CD4-positive, alpha-beta T cell (primary cell): ENCODE measurements around the gene UCHL1. TPM values are rescaled to one million over a fixed set of nuclear protein-coding genes. Genes with fewer than 3 reads are reported as not detected.

Experiments
- ATAC-seq: fragments of 200-7000 bp; cut with Tn5 transposase; one replicate; pipeline ENCODE4 v1.10.0; 2022; ENCODE audit warnings: mild to moderate bottlenecking; ENCODE audit not compliant: poor library complexity
- CTCF ChIA-PET: fragments of 350-600 bp; sonication (Branson Sonifier 250); formaldehyde crosslinking; loops from one replicate; lab custom pipeline; 2021; ENCODE audit warnings: antibody characterized with exemption, inconsistent platforms; lab: Charles Lee
- POLR2A ChIA-PET: fragments of 350-600 bp; sonication (Branson Sonifier 250); formaldehyde crosslinking; loops from one replicate; lab custom pipeline; 2021; ENCODE audit warnings: antibody characterized with exemption, inconsistent platforms; lab: Charles Lee
- DNase-seq, 14 experiments: peaks; one replicate each; pipeline ENCODE4 v3.0.0-alpha.2; 2013 to 2020; ENCODE audit warnings: mixed read lengths in 2 of 14
- H3K27ac ChIP-seq, 2 donors: one replicate each; pipeline versions ENCODE4 v1.5.1 to v1.7.0; 2013; ENCODE audit warnings: low read length in 2 of 2, low read depth in 1 of 2, mild to moderate bottlenecking in 1 of 2
- H3K27me3 ChIP-seq, 2 experiments: 1 replicate in 1 of 2; 2 replicates in 1 of 2; pipeline versions ENCODE4 v1.6.1 to v1.7.0; 2013; ENCODE audit warnings: low read length in 2 of 2, control low read depth in 1 of 2, mild to moderate bottlenecking in 1 of 2, moderate library complexity in 1 of 2; ENCODE audit not compliant: insufficient read depth in 2 of 2, control insufficient read depth in 1 of 2
- H3K36me3 ChIP-seq: one replicate; pipeline ENCODE4 v1.6.1; 2013; ENCODE audit warnings: low read length, control low read depth; ENCODE audit not compliant: insufficient read depth
- H3K4me1 ChIP-seq: one replicate; pipeline ENCODE4 v1.6.1; 2013; ENCODE audit warnings: low read length, control low read depth; ENCODE audit not compliant: insufficient read depth
- H3K4me3 ChIP-seq: one replicate; pipeline ENCODE4 v1.5.1; 2013; ENCODE audit warnings: mild to moderate bottlenecking, low read length, moderate library complexity
- H3K9me3 ChIP-seq, 2 experiments: 1 replicate in 1 of 2; 2 replicates in 1 of 2; pipeline versions ENCODE4 v1.6.1 to v1.7.0; 2013; ENCODE audit warnings: low read length in 2 of 2, mild to moderate bottlenecking in 2 of 2, control low read depth in 1 of 2, moderate library complexity in 1 of 2; ENCODE audit not compliant: control insufficient read depth in 1 of 2, insufficient read depth in 1 of 2
- H3K27ac Mint-ChIP-seq: one replicate; pipeline ENCODE4 v1.8.0; 2020; ENCODE audit warnings: mixed read lengths
- H3K27me3 Mint-ChIP-seq: one replicate; pipeline ENCODE4 v1.8.0; 2021; ENCODE audit warnings: mixed read lengths
- H3K36me3 Mint-ChIP-seq: one replicate; pipeline ENCODE4 v1.8.0; 2021; ENCODE audit warnings: low read depth, mixed read lengths
- H3K4me1 Mint-ChIP-seq: one replicate; pipeline ENCODE4 v1.8.0; 2021; ENCODE audit warnings: low read depth, mixed read lengths
- H3K4me3 Mint-ChIP-seq: one replicate; pipeline ENCODE4 v1.8.0; 2020; ENCODE audit warnings: mild to moderate bottlenecking, mixed read lengths
- H3K9me3 Mint-ChIP-seq: one replicate; pipeline ENCODE4 v1.8.0; 2020; ENCODE audit warnings: mixed read lengths
- CTCF ChIP-seq: fragments of 200-600 bp; IDR thresholded peaks from one replicate; pipeline ENCODE4 v1.8.0; 2022; ENCODE audit warnings: antibody characterized with exemption, mild to moderate bottlenecking
- intact Hi-C, 2 experiments: fragments of 100-400 bp; cut with DNase I in 1 of 2; cut with micrococcal nuclease in 1 of 2; formaldehyde crosslinking; loops; one replicate each; pipeline versions ENCODE4 v1.15.1 to v1.9.0; 2023 to 2025; cut with DNase I, micrococcal nuclease
- total RNA-seq, 174 experiments: library from RNA in 2 of 174; stranded (reverse) in 2 of 174; gene quantifications; one replicate each; pipeline ENCODE4 v1.2.3 and lab custom pipeline; 2021 to 2026

Gene UCHL1
- total RNA-seq, 2 experiments from 2014 or later, result not detected

GRCh38 chr4:41219421-41219950, 37.2 kb upstream of the UCHL1 start:
- H3K27me3 Mint-ChIP-seq, result peaks cover 79% of the 10 kb centered on the region
- Histone ChIP-seq H3K27me3 (peaks cover 23 to 30% of the 10 kb centered on the region in 2 experiments), H3K36me3 (no peaks in the 10 kb centered on the region), H3K4me3 (no peak overlapping the region), H3K4me1 (peaks cover 14% of the 10 kb centered on the region), H3K27ac (no peak overlapping the region), H3K9me3 (peaks cover 0 to 3% of the 10 kb centered on the region in 2 experiments)
- H3K9me3 Mint-ChIP-seq, result no peaks in the 10 kb centered on the region
- no peak overlapping the region for H3K27ac Mint-ChIP-seq
- intact Hi-C loops, result loop anchor here in 1 of 2 experiments (5.0 to 10.0 kb wide), 2 partner anchors 245 to 292 kb away; no protein-coding TSS in a partner anchor
- CTCF ChIA-PET, result no interaction called here
- no peak for DNase-seq
- POLR2A ChIA-PET, result no interaction called here
- H3K4me1 Mint-ChIP-seq, result peaks cover 17% of the 10 kb centered on the region
- H3K36me3 Mint-ChIP-seq, result no peaks in the 10 kb centered on the region
- no peak for ATAC-seq
- TF ChIP-seq CTCF, result no peak
- no peak overlapping the region for H3K4me3 Mint-ChIP-seq

GRCh38 chr4:41221850-41222645, 34.7 kb upstream of the UCHL1 start:
- no peak for DNase-seq
- no peaks in the 10 kb centered on the region for H3K9me3 ChIP-seq

GRCh38 chr4:41227902-41228301, 28.8 kb upstream of the UCHL1 start:
- no peak for ATAC-seq
- Histone ChIP-seq H3K4me1 (no peaks in the 10 kb centered on the region), H3K27ac (no peak overlapping the region), H3K27me3 (no peaks in the 10 kb centered on the region), H3K4me3 (no peak overlapping the region), H3K9me3 (no peaks in the 10 kb centered on the region), H3K36me3 (no peaks in the 10 kb centered on the region)
- POLR2A ChIA-PET, result no interaction called here
- no peak for TF ChIP-seq CTCF
- CTCF ChIA-PET, result no interaction called here
- peaks cover 49% of the 10 kb centered on the region for H3K27me3 Mint-ChIP-seq
- no peak overlapping the region for H3K27ac Mint-ChIP-seq
- no peaks in the 10 kb centered on the region for H3K36me3 Mint-ChIP-seq
- H3K4me3 Mint-ChIP-seq, result no peak overlapping the region
- intact Hi-C loops, result no loop called here
- no peaks in the 10 kb centered on the region for H3K9me3 Mint-ChIP-seq
- DNase-seq, result no peak
- H3K4me1 Mint-ChIP-seq, result no peaks in the 10 kb centered on the region

More at GRCh38 chr4:41221850-41222645, 34.7 kb upstream of the UCHL1 start:
- Mint-ChIP-seq H3K27me3 (peaks cover 63% of the 10 kb centered on the region), H3K36me3 (no peaks in the 10 kb centered on the region), H3K27ac (no peak overlapping the region), H3K9me3 (no peaks in the 10 kb centered on the region), H3K4me3 (no peak overlapping the region), H3K4me1 (no peaks in the 10 kb centered on the region)
- peaks cover 6 to 9% of the 10 kb centered on the region in 2 experiments for H3K27me3 ChIP-seq
- intact Hi-C loops, result no loop called here
- H3K4me1 ChIP-seq, result no peaks in the 10 kb centered on the region
- ChIA-PET POLR2A (no interaction called here), CTCF (no interaction called here)
- no peak for ATAC-seq
- H3K36me3 ChIP-seq, result no peaks in the 10 kb centered on the region
- H3K27ac ChIP-seq, result no peak overlapping the region
- no peak overlapping the region for H3K4me3 ChIP-seq
- TF ChIP-seq CTCF, result no peak
